Activated CD4-positive, alpha-beta T cell treated with anti-CD3 and anti-CD28 coated beads, Interleukin-2, Interleukin-4, amounts not matched to agents 100 ng/mL and 50 ng/mL, durations not matched to agents 16 hours and 8 hours (primary cell): ENCODE results near the gene NINL.
"Not testable (repeated sequence)": the region's sequence is repeated elsewhere in the genome, so short reads cannot be mapped to it uniquely, and the experiment has no call there.

Experiments
- DNase-seq: peaks from one replicate; pipeline ENCODE4 v3.0.0-alpha.2; 2020; ENCODE audit warnings: low spot score

NINL gene

GRCh38 chr20:25551413-25552215 lies 33.7 kb downstream of the NINL start:
- DNase-seq = no peak

- not testable (repeated sequence) for DNase-seq
These were observed 34.5 kb downstream of the NINL start for GRCh38 chr20:25550645-25551337.

GRCh38 chr20:25549843-25550477 lies 35.4 kb downstream of the NINL start:
- DNase-seq = no peak

- no peak for DNase-seq
These were observed 36.1 kb downstream of the NINL start for GRCh38 chr20:25549172-25549773.

- DNase-seq = no peak
These were observed 36.7 kb downstream of the NINL start for GRCh38 chr20:25548613-25549086.

- no peak for DNase-seq
These were observed 37.3 kb downstream of the NINL start for GRCh38 chr20:25547999-25548398.

- DNase-seq = no peak
These were observed 38.3 kb downstream of the NINL start for GRCh38 chr20:25547063-25547462.

- no peak for DNase-seq
These were observed 39.3 kb downstream of the NINL start for GRCh38 chr20:25546048-25546447.

GRCh38 chr20:25545171-25545570 lies 40.2 kb downstream of the NINL start:
- no peak for DNase-seq

- DNase-seq = no peak
These were observed 40.6 kb downstream of the NINL start for GRCh38 chr20:25544734-25545133.

GRCh38 chr20:25544311-25544710 lies 41.0 kb downstream of the NINL start:
- DNase-seq = no peak

- DNase-seq = no peak
These were observed 42.3 kb downstream of the NINL start for GRCh38 chr20:25543068-25543467.

GRCh38 chr20:25541676-25542075 lies 43.7 kb downstream of the NINL start:
- DNase-seq = no peak

- no peak for DNase-seq
These were observed 45.3 kb downstream of the NINL start for GRCh38 chr20:25539742-25540672.

GRCh38 chr20:25538838-25539665 lies 46.3 kb downstream of the NINL start:
- no peak for DNase-seq

- DNase-seq = no peak
These were observed 47.4 kb downstream of the NINL start for GRCh38 chr20:25537890-25538289.

- DNase-seq = no peak
These were observed 49.6 kb downstream of the NINL start for GRCh38 chr20:25535762-25536161.

- DNase-seq = no peak
These were observed 50.5 kb downstream of the NINL start for GRCh38 chr20:25534845-25535244.

- DNase-seq = no peak
These were observed 51.2 kb downstream of the NINL start for GRCh38 chr20:25533920-25534700.

GRCh38 chr20:25532971-25533391 lies 52.4 kb downstream of the NINL start:
- no peak for DNase-seq
